ENCODE data around the gene THOP1. TPM values are rescaled to one million over a fixed set of nuclear protein-coding genes. Genes with fewer than 3 reads are reported as not detected.

Gene THOP1
- total and polyA plus RNA-seq, 12 donors, result 23.1 to 138 (median 46.2) TPM

GRCh38 chr19:2813235-2814160 lies 28.2 kb downstream of the THOP1 start:
- H3K27me3 ChIP-seq, result no peaks in the 10 kb centered on the region

DNA sequence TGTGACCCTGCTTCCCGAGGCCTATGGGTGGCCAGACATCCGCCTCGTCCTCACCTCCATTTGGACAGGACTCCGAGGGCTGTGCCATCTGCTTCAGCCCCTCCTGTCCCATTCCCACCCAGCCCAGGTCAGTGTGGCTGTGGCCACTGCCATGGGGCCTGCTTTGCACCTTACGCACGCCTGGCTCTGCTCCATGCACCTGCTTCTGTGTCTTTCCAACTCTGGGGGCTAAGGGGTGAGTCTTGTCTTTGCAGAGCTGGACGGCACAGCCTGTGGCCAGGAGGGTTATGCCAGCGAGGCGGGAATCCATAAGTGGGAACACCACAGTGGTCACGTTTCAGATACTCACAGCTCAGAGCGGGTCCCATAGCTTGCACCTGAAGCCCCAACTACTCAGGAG lies 29.1 kb downstream of the THOP1 start:
- intact Hi-C loops (cut with DNase I), result no loop called here
- no peak for TF ChIP-seq POLR2A (IDR thresholded peaks at IDR 0.05)
- TF ChIP-seq, protein P1, sequence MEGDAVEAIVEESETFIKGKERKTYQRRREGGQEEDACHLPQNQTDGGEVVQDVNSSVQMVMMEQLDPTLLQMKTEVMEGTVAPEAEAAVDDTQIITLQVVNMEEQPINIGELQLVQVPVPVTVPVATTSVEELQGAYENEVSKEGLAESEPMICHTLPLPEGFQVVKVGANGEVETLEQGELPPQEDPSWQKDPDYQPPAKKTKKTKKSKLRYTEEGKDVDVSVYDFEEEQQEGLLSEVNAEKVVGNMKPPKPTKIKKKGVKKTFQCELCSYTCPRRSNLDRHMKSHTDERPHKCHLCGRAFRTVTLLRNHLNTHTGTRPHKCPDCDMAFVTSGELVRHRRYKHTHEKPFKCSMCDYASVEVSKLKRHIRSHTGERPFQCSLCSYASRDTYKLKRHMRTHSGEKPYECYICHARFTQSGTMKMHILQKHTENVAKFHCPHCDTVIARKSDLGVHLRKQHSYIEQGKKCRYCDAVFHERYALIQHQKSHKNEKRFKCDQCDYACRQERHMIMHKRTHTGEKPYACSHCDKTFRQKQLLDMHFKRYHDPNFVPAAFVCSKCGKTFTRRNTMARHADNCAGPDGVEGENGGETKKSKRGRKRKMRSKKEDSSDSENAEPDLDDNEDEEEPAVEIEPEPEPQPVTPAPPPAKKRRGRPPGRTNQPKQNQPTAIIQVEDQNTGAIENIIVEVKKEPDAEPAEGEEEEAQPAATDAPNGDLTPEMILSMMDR (IDR thresholded peaks at IDR 0.05), result no peak
- no peaks in the 10 kb centered on the region for H3K9me3 ChIP-seq (replicated peaks in 1 of 3)
- DNase-seq, result no peak
- H3K36me3 ChIP-seq (replicated peaks in 1 of 2), result no peaks in the 10 kb centered on the region
- peaks cover 0 to 6% of the 10 kb centered on the region in 2 donors for H3K4me1 ChIP-seq (replicated peaks in 1 of 2)
- no peaks in the 10 kb centered on the region for H3K27me3 ChIP-seq
- 95 to 97% (median 97%) methylated on average over 5 to 11 of the region's 11 CpGs for WGBS, 4 donors
- H3K27ac ChIP-seq, result no peak overlapping the region
- H3K4me3 ChIP-seq, result no peak overlapping the region

More at GRCh38 chr19:2813235-2814160, 28.2 kb downstream of the THOP1 start:
- no peaks in the 10 kb centered on the region for H3K9me3 ChIP-seq (replicated peaks in 1 of 3)
- H3K4me1 ChIP-seq (replicated peaks in 1 of 2), result peaks cover 0 to 6% of the 10 kb centered on the region in 2 donors
- no peak for TF ChIP-seq POLR2A (IDR thresholded peaks at IDR 0.05)
- no peak for DNase-seq
- no peak overlapping the region for H3K4me3 ChIP-seq
- 90 to 94% (median 93%) methylated on average over 16 to 35 of the region's 35 CpGs for WGBS, 4 donors
- intact Hi-C loops (cut with DNase I), result no loop called here
- H3K27ac ChIP-seq, result no peak overlapping the region
- H3K36me3 ChIP-seq (replicated peaks in 1 of 2), result peaks cover 0 to 8% of the 10 kb centered on the region in 2 donors

DNA sequence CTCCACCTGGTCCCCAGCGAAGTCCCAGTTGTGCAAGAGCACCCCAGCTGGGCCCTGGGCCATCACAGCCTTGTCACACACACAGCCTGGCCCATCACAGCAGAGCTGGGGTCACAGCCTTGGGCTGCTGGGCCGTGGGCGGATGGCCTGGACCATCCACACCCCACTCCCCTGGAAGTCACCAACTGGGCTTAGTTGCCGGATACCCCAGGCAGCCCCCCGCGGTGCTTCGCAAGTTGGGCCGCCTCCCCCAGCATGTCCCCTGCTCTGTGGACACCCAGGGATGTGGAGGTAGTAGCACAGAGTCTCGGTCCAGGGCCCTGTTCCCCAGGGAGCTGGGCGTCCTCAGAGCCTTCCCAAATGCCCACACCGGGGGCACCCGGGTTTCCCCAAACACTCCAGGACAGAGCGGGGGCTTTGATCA lies 29.9 kb downstream of the THOP1 start:
- H3K27me3 ChIP-seq, result no peaks in the 10 kb centered on the region
- WGBS, 4 donors, result 90 to 95% (median 92%) methylated on average over 3 to 13 of the region's 13 CpGs
- intact Hi-C loops (cut with DNase I), result no loop called here
- TF ChIP-seq, protein P1 (IDR thresholded peaks at IDR 0.05), result no peak
- no peak for TF ChIP-seq POLR2A (IDR thresholded peaks at IDR 0.05)
- H3K4me1 ChIP-seq (replicated peaks in 1 of 2), result peaks cover 0 to 7% of the 10 kb centered on the region in 2 donors
- no peak for DNase-seq
- H3K9me3 ChIP-seq (replicated peaks in 1 of 3), result no peaks in the 10 kb centered on the region
- no peak overlapping the region for H3K4me3 ChIP-seq
- H3K36me3 ChIP-seq (replicated peaks in 1 of 2), result no peaks in the 10 kb centered on the region
- no peak overlapping the region for H3K27ac ChIP-seq

GRCh38 chr19:2815923-2816322 lies 30.6 kb downstream of the THOP1 start:
- Histone ChIP-seq H3K4me1 (replicated peaks in 1 of 2) (peaks cover 0 to 14% of the 10 kb centered on the region in 2 donors), H3K4me3 (no peak overlapping the region), H3K27ac (peak overlapping the region in 1 of 5 donors; percentile 23), H3K9me3 (replicated peaks in 1 of 3) (no peaks in the 10 kb centered on the region), H3K36me3 (replicated peaks in 1 of 2) (no peaks in the 10 kb centered on the region), H3K27me3 (no peaks in the 10 kb centered on the region)
- DNase-seq, result peak in 6 of 7 donors; percentile 59 to 66 (median 62)
- intact Hi-C loops (cut with DNase I), result no loop called here
- TF ChIP-seq, protein P1 (IDR thresholded peaks at IDR 0.05), result no peak
- TF ChIP-seq POLR2A (IDR thresholded peaks at IDR 0.05), result no peak
- WGBS, 4 donors, result 50 to 68% (median 56%) methylated on average over 2 to 15 of the region's 15 CpGs

Data from adrenal gland (tissue), 12 donors.